ENCODE results near the gene DNAH8. TPM values are rescaled to one million over a fixed set of nuclear protein-coding genes. Genes with fewer than 3 reads are reported as not detected.

Gene DNAH8
- total RNA-seq, 1 donor from 2014 or later = 0.03 TPM

- Histone ChIP-seq H3K27ac (no peak overlapping the region), H3K36me3 (no peaks in the 10 kb centered on the region), H3K4me3 (no peak overlapping the region), H3K9me3 (no peaks in the 10 kb centered on the region), H3K27me3 (ENCODE audit: low read depth) (no peaks in the 10 kb centered on the region), H3K4me1 (no peaks in the 10 kb centered on the region)
- TF ChIP-seq CTCF (IDR thresholded peaks at IDR 0.05) = no peak
- intact Hi-C loops (cut with DNase I) = no loop called here
- ATAC-seq = no peak
- DNase-seq = no peak
Observed at GRCh38 chr6:38762848-38763247, 47.7 kb downstream of the DNAH8 start.

DNA sequence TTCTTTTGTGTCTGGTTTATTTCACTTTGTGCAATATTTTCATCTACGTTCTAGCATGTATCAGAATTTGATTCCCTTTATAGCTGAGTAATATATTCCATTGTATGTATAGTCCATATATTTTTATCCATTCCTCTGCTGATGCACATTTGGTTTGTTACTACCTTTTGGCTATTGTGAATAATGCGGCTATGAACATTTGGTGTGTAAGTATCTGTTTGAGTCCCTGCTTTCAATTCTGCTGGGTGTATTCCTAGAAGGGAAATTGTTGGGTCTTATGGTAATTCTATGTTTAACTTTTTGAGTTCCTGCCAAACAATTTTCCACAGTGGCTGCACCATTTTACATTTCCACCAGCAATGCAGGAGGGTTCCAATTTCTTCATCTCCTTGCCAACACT lies 52.4 kb downstream of the DNAH8 start:
- ATAC-seq (no peak), DNase-seq (no peak)
- intact Hi-C loops (cut with DNase I) = no loop called here
- H3K4me1 ChIP-seq = peaks cover 7% of the 10 kb centered on the region
- TF ChIP-seq CTCF (IDR thresholded peaks at IDR 0.05) = no peak
- H3K36me3 ChIP-seq = no peaks in the 10 kb centered on the region
- no peak overlapping the region for H3K27ac ChIP-seq
- no peaks in the 10 kb centered on the region for H3K27me3 ChIP-seq (ENCODE audit: low read depth)
- H3K4me3 ChIP-seq = no peak overlapping the region
- H3K9me3 ChIP-seq = no peaks in the 10 kb centered on the region

- ATAC-seq (peak; percentile 52 to 80), DNase-seq (no peak)
Observed at GRCh38 chr6:38773338-38773737, 58.2 kb downstream of the DNAH8 start.

GRCh38 chr6:38774929-38775707 lies 60.0 kb downstream of the DNAH8 start:
- H3K27ac ChIP-seq = no peak overlapping the region
- TF ChIP-seq CTCF (IDR thresholded peaks at IDR 0.05) = no peak
- no peaks in the 10 kb centered on the region for H3K9me3 ChIP-seq
- no peak overlapping the region for H3K4me3 ChIP-seq
- intact Hi-C loops (cut with DNase I) = no loop called here
- no peaks in the 10 kb centered on the region for H3K27me3 ChIP-seq (ENCODE audit: low read depth)
- peaks cover 7% of the 10 kb centered on the region for H3K4me1 ChIP-seq
- ATAC-seq (peak; percentile 43 to 49), DNase-seq (no peak)
- no peaks in the 10 kb centered on the region for H3K36me3 ChIP-seq

More at GRCh38 chr6:38773338-38773737, 58.2 kb downstream of the DNAH8 start:
- Histone ChIP-seq H3K4me3 (no peak overlapping the region), H3K4me1 (peaks cover 7% of the 10 kb centered on the region), H3K9me3 (no peaks in the 10 kb centered on the region), H3K27ac (no peak overlapping the region), H3K27me3 (ENCODE audit: low read depth) (no peaks in the 10 kb centered on the region), H3K36me3 (no peaks in the 10 kb centered on the region)
- TF ChIP-seq CTCF (IDR thresholded peaks at IDR 0.05) = peak; percentile 44
- intact Hi-C loops (cut with DNase I) = no loop called here

GRCh38 chr6:38775870-38776269 lies 60.8 kb downstream of the DNAH8 start:
- TF ChIP-seq CTCF (IDR thresholded peaks at IDR 0.05) = no peak
- no peaks in the 10 kb centered on the region for H3K36me3 ChIP-seq
- intact Hi-C loops (cut with DNase I) = no loop called here
- no peak overlapping the region for H3K4me3 ChIP-seq
- H3K4me1 ChIP-seq = peaks cover 6% of the 10 kb centered on the region
- no peaks in the 10 kb centered on the region for H3K27me3 ChIP-seq (ENCODE audit: low read depth)
- no peaks in the 10 kb centered on the region for H3K9me3 ChIP-seq
- DNase-seq (no peak), ATAC-seq (no peak)
- no peak overlapping the region for H3K27ac ChIP-seq
